Panc1 (cell line): ENCODE measurements around the gene ZCCHC10. TPM values are rescaled to one million over a fixed set of nuclear protein-coding genes. Genes with fewer than 3 reads are reported as not detected.

Source experiments
- ATAC-seq: fragments of 200-7000 bp; cut with Tn5 transposase; 2 replicates; pipeline ENCODE4 v1.9.1; 2020; ENCODE audit warnings: mild to moderate bottlenecking, moderate library complexity
- BruUV-seq: library from RNA; stranded (reverse); fragments of 400-500 nt; replicated peaks from 2 replicates; lab custom pipeline; 2021; lab: Mats Ljungman, UMichigan
- CTCF ChIA-PET: fragments of 300-600 bp; sonication (Branson Sonifier 250); formaldehyde crosslinking; loops from one replicate; lab custom pipeline; 2022; ENCODE audit warnings: antibody characterized with exemption; lab: Charles Lee
- POLR2A ChIA-PET: fragments of 300-600 bp; sonication (Branson Sonifier 250); formaldehyde crosslinking; loops from one replicate; lab custom pipeline; 2022; ENCODE audit warnings: antibody characterized with exemption; lab: Charles Lee
- DNase-seq: peaks from one replicate; pipeline ENCODE4 v3.0.0-alpha.2; 2010; ENCODE audit warnings: low read depth, low spot score
- H3K27ac ChIP-seq: 2 replicates; pipeline ENCODE4 v1.5.1; 2011; ENCODE audit warnings: mild to moderate bottlenecking, low read length, inconsistent platforms
- H3K27me3 ChIP-seq: fragments of 200-500 bp; sonication (Bioruptor generic); 2 replicates; pipeline ENCODE4 v1.6.0; 2014; ENCODE audit warnings: low read length, inconsistent platforms; ENCODE audit not compliant: control insufficient read depth, insufficient read depth
- H3K36me3 ChIP-seq: fragments of 200-500 bp; sonication (Bioruptor generic); 2 replicates; pipeline ENCODE4 v1.5.1; 2014; ENCODE audit warnings: inconsistent platforms, mild to moderate bottlenecking, low read length, moderate library complexity; ENCODE audit not compliant: control insufficient read depth, insufficient read depth
- H3K4me1 ChIP-seq: 2 replicates; pipeline ENCODE4 v1.5.1; 2011; ENCODE audit warnings: inconsistent platforms, mild to moderate bottlenecking, low read length, moderate library complexity; ENCODE audit not compliant: control insufficient read depth, insufficient read depth
- H3K4me3 ChIP-seq, 2 experiments: 2 replicates each; pipeline ENCODE4 v1.5.1; 2011 to 2012; ENCODE audit warnings: low read depth in 2 of 2, low read length in 2 of 2, mild to moderate bottlenecking in 2 of 2, inconsistent platforms in 1 of 2, moderate library complexity in 1 of 2
- H3K9me3 ChIP-seq: fragments of 200-500 bp; sonication (Bioruptor generic); 2 replicates; pipeline ENCODE4 v1.5.1; 2014; ENCODE audit warnings: low read depth, mild to moderate bottlenecking, inconsistent platforms, low read length, moderate library complexity; ENCODE audit not compliant: control insufficient read depth, insufficient read depth
- POLR2AphosphoS5 ChIP-seq: IDR thresholded peaks from 2 replicates; pipeline ENCODE4 v1.6.1; 2012; ENCODE audit warnings: mild to moderate bottlenecking, low read depth, low read length, moderate library complexity
- SIN3A ChIP-seq: IDR thresholded peaks from 2 replicates; pipeline ENCODE4 v1.6.1; 2012; ENCODE audit warnings: low read depth, mild to moderate bottlenecking, low read length, moderate library complexity, borderline replicate concordance; ENCODE audit not compliant: insufficient read depth
- TCF7L2 ChIP-seq: IDR thresholded peaks from 2 replicates; pipeline ENCODE4 v1.6.1; 2011; ENCODE audit warnings: mild to moderate bottlenecking, low read depth, low read length, inconsistent platforms
- in situ Hi-C: cut with HindIII; loops from 2 replicates; pipeline ENCODE4 v1.10.0; 2016; ENCODE audit warnings: low sequenced_read_pairs, low pct_unique_long_range_greater_than_20kb
- intact Hi-C: fragments of 100-400 bp; cut with micrococcal nuclease; formaldehyde crosslinking; loops from one replicate; pipeline ENCODE4 v1.10.0; 2022; ENCODE audit not compliant: unreplicated experiment
- total RNA-seq: library from RNA; stranded (reverse); gene quantifications from one replicate; pipeline ENCODE4 v1.2.1, GENCODE V29; 2021; ENCODE audit not compliant: unreplicated experiment
- TF ChIP-seq, protein P1 (sequence below), 2 experiments: IDR thresholded peaks; 2 replicates each; pipeline ENCODE4 v1.6.1; 2011 to 2012; ENCODE audit warnings: low read depth in 2 of 2, control low read depth in 1 of 2, low read length in 1 of 2, mild to moderate bottlenecking in 1 of 2, moderate library complexity in 1 of 2; ENCODE audit not compliant: insufficient read depth in 1 of 2
- TF ChIP-seq, protein P2 (sequence below): fragments of 450-650 bp; IDR thresholded peaks from 2 replicates; pipeline ENCODE4 v1.5.1; 2017; ENCODE audit warnings: mild to moderate bottlenecking

The ZCCHC10 gene
- total RNA-seq, 1 experiment from 2014 or later, result 30.8 TPM

DNA sequence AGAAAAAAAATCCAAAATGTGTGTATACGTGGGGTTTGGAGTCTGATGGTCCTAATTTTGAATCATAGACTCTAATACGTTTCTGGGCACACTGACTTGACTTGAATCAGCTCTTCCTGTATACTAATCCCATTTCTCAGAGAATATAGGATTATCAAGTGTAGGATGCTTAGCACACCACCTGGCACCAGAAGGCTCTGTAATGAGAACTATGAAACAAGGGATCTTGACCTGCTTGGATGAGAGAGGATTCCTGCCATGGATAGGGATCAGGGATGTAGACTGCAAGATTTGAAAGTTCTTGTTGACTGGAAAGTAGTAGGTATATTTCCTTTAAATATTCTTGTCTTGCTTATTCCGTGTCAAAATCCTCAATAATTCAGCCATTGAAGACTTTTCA is 33.3 kb upstream of the ZCCHC10 start:
- CTCF ChIA-PET, result no interaction called here
- POLR2A ChIA-PET, result interaction anchor here (0.6 to 0.7 kb wide), 3 partner anchors 10 to 54 kb away, joined by 3 to 5 read pairs (median 4); no protein-coding TSS in a partner anchor

DNA sequence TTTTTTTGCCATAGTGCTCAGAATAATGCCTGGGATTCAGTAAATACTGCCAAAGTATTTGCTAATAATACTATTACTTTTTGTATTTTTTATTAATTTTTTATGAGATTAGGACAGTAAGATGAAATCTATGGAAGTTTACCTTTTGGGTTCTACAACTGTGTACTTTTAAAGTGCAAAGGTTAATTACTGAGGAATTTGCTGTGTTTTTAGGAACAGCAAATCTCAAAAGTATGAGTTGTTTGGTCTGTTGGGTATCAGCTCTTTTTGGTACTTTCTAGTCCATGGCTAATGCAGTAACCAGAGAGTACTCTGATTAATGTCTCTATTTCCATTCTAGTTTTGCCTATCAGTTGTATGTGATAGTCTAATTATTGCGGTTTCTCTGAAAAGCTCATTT is 30.5 kb upstream of the ZCCHC10 start:
- ATAC-seq, result no peak
- no TSS peak for BruUV-seq
- Histone ChIP-seq H3K9me3 (no peaks in the 10 kb centered on the region), H3K27me3 (no peaks in the 10 kb centered on the region), H3K4me3 (no peak overlapping the region), H3K4me1 (peaks cover 25% of the 10 kb centered on the region), H3K27ac (no peak overlapping the region), H3K36me3 (peaks cover 8% of the 10 kb centered on the region; the same call in 1 of the 2 replicates)
- no peak for DNase-seq
- ChIA-PET CTCF (interaction anchor here (0.7 kb wide), 1 partner anchor 250 kb away, joined by 7 read pairs; no protein-coding TSS in a partner anchor), POLR2A (interaction anchor here (0.7 kb wide), 1 partner anchor 31 kb away, joined by 3 read pairs; the partner anchor contains the start of gene ZCCHC10)
- in situ Hi-C loops, result no loop called here
- intact Hi-C loops, result no loop called here
- TF ChIP-seq, protein P1, sequence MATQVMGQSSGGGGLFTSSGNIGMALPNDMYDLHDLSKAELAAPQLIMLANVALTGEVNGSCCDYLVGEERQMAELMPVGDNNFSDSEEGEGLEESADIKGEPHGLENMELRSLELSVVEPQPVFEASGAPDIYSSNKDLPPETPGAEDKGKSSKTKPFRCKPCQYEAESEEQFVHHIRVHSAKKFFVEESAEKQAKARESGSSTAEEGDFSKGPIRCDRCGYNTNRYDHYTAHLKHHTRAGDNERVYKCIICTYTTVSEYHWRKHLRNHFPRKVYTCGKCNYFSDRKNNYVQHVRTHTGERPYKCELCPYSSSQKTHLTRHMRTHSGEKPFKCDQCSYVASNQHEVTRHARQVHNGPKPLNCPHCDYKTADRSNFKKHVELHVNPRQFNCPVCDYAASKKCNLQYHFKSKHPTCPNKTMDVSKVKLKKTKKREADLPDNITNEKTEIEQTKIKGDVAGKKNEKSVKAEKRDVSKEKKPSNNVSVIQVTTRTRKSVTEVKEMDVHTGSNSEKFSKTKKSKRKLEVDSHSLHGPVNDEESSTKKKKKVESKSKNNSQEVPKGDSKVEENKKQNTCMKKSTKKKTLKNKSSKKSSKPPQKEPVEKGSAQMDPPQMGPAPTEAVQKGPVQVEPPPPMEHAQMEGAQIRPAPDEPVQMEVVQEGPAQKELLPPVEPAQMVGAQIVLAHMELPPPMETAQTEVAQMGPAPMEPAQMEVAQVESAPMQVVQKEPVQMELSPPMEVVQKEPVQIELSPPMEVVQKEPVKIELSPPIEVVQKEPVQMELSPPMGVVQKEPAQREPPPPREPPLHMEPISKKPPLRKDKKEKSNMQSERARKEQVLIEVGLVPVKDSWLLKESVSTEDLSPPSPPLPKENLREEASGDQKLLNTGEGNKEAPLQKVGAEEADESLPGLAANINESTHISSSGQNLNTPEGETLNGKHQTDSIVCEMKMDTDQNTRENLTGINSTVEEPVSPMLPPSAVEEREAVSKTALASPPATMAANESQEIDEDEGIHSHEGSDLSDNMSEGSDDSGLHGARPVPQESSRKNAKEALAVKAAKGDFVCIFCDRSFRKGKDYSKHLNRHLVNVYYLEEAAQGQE (IDR thresholded peaks at IDR 0.05; ENCODE audit: insufficient read depth in 1 of 2, low read depth in 2 of 2, low read length in 1 of 2), result no peak
- TF ChIP-seq, protein P2, sequence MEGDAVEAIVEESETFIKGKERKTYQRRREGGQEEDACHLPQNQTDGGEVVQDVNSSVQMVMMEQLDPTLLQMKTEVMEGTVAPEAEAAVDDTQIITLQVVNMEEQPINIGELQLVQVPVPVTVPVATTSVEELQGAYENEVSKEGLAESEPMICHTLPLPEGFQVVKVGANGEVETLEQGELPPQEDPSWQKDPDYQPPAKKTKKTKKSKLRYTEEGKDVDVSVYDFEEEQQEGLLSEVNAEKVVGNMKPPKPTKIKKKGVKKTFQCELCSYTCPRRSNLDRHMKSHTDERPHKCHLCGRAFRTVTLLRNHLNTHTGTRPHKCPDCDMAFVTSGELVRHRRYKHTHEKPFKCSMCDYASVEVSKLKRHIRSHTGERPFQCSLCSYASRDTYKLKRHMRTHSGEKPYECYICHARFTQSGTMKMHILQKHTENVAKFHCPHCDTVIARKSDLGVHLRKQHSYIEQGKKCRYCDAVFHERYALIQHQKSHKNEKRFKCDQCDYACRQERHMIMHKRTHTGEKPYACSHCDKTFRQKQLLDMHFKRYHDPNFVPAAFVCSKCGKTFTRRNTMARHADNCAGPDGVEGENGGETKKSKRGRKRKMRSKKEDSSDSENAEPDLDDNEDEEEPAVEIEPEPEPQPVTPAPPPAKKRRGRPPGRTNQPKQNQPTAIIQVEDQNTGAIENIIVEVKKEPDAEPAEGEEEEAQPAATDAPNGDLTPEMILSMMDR, result no peak
- TF ChIP-seq TCF7L2 (no peak), POLR2AphosphoS5 (no peak), SIN3A (no peak)

More for the DNA sequence above, 33.3 kb upstream of the ZCCHC10 start:
- Histone ChIP-seq H3K27me3 (no peaks in the 10 kb centered on the region), H3K36me3 (0 out of 2 replicates have a peak, but pooled peaks cover 2% of the 10 kb centered on the region), H3K27ac (no peak overlapping the region), H3K4me3 (no peak overlapping the region), H3K9me3 (no peaks in the 10 kb centered on the region), H3K4me1 (peaks cover 27% of the 10 kb centered on the region)
- BruUV-seq, result no TSS peak
- in situ Hi-C loops, result no loop called here
- intact Hi-C loops, result no loop called here
- DNase-seq, result no peak
- TF ChIP-seq, protein P2, result no peak
- TF ChIP-seq SIN3A, result no peak
- TF ChIP-seq POLR2AphosphoS5, result no peak
- TF ChIP-seq TCF7L2, result no peak
- TF ChIP-seq, protein P1 (IDR thresholded peaks at IDR 0.05; ENCODE audit: insufficient read depth in 1 of 2, low read depth in 2 of 2, low read length in 1 of 2), result no peak
- 0 out of 2 replicates have a peak, but pooled peaks have one; percentile 37 for ATAC-seq
